KOPT-K1 (cell line): ENCODE measurements around the gene IL6ST.

Source experiments
- H3K27ac ChIP-seq: fragments of 200-600 bp; sonication (generic); 2 replicates; pipeline ENCODE4 v1.5.1; 2016; ENCODE audit warnings: antibody characterized with exemption, mild to moderate bottlenecking, low read depth, low read length; ENCODE audit not compliant: poor library complexity, severe bottlenecking
- H3K36me3 ChIP-seq: fragments of 200-600 bp; sonication (generic); 2 replicates; pipeline ENCODE4 v1.5.1; 2017; ENCODE audit warnings: antibody characterized with exemption, mild to moderate bottlenecking, low read length, moderate library complexity; ENCODE audit not compliant: insufficient read depth
- H3K9me3 ChIP-seq: fragments of 200-600 bp; sonication (generic); 2 replicates; pipeline ENCODE4 v1.5.1; 2017; ENCODE audit warnings: antibody characterized with exemption, low read length, mild to moderate bottlenecking; ENCODE audit not compliant: insufficient read depth, poor library complexity, severe bottlenecking

IL6ST gene

GRCh38 chr5:55885359-55885758, 109.4 kb downstream of the IL6ST start:
- Histone ChIP-seq H3K9me3 (no peaks in the 10 kb centered on the region), H3K27ac (no peak overlapping the region), H3K36me3 (no peaks in the 10 kb centered on the region)
